ENCODE results near the gene UBR4.

The UBR4 gene

DNA sequence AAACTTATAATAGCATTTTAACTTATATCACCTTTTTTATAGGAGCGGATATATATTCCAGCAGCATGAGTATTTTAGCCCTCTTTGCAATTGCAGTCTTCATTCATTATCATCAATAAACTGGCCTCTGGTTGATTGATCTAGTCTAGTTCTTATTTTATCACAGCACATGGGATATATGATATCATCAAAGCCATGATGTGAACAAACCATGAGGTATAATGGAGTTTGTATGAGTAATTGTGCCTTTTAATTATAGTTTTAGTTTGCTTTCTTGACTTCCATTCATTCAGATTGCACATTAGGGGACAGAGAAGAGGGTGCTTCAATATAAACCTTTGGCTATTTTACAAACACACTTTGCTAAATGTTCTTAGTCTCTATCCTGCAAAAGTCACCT lies 3.5 kb upstream of the UBR4 start:
- no peaks in the 10 kb centered on the region for H3K27me3 ChIP-seq (replicated peaks; ENCODE audit: control insufficient read depth, insufficient read depth, low read length)
- no peaks in the 10 kb centered on the region for H3K9me3 ChIP-seq (ENCODE audit: control insufficient read depth, low read length)
- peaks cover 47% of the 10 kb centered on the region for H3K36me3 ChIP-seq (ENCODE audit: control insufficient read depth, insufficient read depth, low read length, severe bottlenecking)
- H3K9ac ChIP-seq (ENCODE audit: low read length), result no peak overlapping the region
- DNase-seq (ENCODE audit: low read depth), result no peak
- H3K4me3 ChIP-seq (ENCODE audit: low read length), result no peak overlapping the region
- H3K4me1 ChIP-seq (ENCODE audit: control insufficient read depth, insufficient read depth, low read length), result peaks cover 29% of the 10 kb centered on the region

DNA sequence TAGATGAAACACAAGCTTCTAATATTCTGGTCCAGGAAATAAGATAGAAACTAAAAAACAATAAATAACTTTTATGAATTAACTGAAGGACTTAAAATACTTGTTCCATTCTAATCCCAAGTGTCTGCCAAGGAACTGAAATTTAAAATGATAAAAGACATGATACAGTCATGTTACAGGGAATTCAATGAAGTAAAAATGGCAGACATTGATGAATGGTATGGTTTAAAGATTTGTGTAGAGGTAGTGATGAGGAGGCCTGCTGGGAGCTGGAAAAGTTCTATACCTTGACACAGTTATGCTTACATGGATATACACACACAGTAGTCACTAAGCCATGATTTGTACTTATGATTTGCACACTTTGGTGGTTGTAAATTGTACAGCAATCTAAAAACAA lies 2.1 kb upstream of the UBR4 start:
- Histone ChIP-seq H3K9me3 (ENCODE audit: control insufficient read depth, low read length) (no peaks in the 10 kb centered on the region), H3K4me3 (ENCODE audit: low read length) (no peak overlapping the region), H3K9ac (ENCODE audit: low read length) (peak overlapping the region; percentile 2), H3K27me3 (replicated peaks; ENCODE audit: control insufficient read depth, insufficient read depth, low read length) (no peaks in the 10 kb centered on the region), H3K4me1 (ENCODE audit: control insufficient read depth, insufficient read depth, low read length) (peaks cover 30% of the 10 kb centered on the region), H3K36me3 (ENCODE audit: control insufficient read depth, insufficient read depth, low read length, severe bottlenecking) (peaks cover 33% of the 10 kb centered on the region)
- no peak for DNase-seq (ENCODE audit: low read depth)

GRCh38 chr1:19210772-19211549 lies 895 bp upstream of the UBR4 start:
- peaks cover 30% of the 10 kb centered on the region for H3K4me1 ChIP-seq (ENCODE audit: control insufficient read depth, insufficient read depth, low read length)
- H3K4me3 ChIP-seq (ENCODE audit: low read length), result peak overlapping the region; percentile 89
- H3K36me3 ChIP-seq (ENCODE audit: control insufficient read depth, insufficient read depth, low read length, severe bottlenecking), result peaks cover 24% of the 10 kb centered on the region
- no peaks in the 10 kb centered on the region for H3K27me3 ChIP-seq (replicated peaks; ENCODE audit: control insufficient read depth, insufficient read depth, low read length)
- peak overlapping the region; percentile 93 for H3K9ac ChIP-seq (ENCODE audit: low read length)
- no peaks in the 10 kb centered on the region for H3K9me3 ChIP-seq (ENCODE audit: control insufficient read depth, low read length)
- DNase-seq (ENCODE audit: low read depth), result peak; percentile 48

DNA sequence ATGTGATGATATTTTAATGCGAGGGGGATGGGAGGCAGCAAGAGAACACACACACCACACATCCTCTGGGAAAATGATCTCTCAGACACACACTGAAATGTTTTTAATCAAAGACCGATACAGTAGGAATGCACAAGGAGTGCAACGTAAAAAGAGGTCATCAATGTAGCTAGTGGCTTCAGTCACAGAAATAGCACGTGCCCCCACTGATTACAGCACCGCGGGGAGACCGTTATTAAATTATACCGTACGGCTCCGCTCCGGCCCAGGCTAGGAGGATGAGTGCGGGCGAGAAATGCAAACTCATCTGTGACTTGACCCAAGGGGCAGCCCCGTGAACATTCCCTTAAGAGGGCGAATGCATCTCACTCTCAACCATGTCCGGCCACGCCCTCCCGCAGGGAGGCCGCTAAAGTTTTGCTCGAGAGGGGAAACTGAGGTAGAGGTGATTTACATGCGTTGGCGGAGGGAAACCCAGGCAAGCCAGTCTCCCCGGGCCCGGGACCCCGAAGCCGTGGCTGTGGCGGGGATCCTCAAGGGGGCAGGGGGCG lies 552 bp downstream of the UBR4 start:
- H3K4me1 ChIP-seq (ENCODE audit: control insufficient read depth, insufficient read depth, low read length), result peaks cover 40% of the 10 kb centered on the region
- H3K36me3 ChIP-seq (ENCODE audit: control insufficient read depth, insufficient read depth, low read length, severe bottlenecking), result peaks cover 22% of the 10 kb centered on the region
- no peaks in the 10 kb centered on the region for H3K9me3 ChIP-seq (ENCODE audit: control insufficient read depth, low read length)
- peak overlapping the region; percentile 89 for H3K4me3 ChIP-seq (ENCODE audit: low read length)
- peak; percentile 76 for DNase-seq (ENCODE audit: low read depth)
- no peaks in the 10 kb centered on the region for H3K27me3 ChIP-seq (replicated peaks; ENCODE audit: control insufficient read depth, insufficient read depth, low read length)
- H3K9ac ChIP-seq (ENCODE audit: low read length), result peak overlapping the region; percentile 93

DNA sequence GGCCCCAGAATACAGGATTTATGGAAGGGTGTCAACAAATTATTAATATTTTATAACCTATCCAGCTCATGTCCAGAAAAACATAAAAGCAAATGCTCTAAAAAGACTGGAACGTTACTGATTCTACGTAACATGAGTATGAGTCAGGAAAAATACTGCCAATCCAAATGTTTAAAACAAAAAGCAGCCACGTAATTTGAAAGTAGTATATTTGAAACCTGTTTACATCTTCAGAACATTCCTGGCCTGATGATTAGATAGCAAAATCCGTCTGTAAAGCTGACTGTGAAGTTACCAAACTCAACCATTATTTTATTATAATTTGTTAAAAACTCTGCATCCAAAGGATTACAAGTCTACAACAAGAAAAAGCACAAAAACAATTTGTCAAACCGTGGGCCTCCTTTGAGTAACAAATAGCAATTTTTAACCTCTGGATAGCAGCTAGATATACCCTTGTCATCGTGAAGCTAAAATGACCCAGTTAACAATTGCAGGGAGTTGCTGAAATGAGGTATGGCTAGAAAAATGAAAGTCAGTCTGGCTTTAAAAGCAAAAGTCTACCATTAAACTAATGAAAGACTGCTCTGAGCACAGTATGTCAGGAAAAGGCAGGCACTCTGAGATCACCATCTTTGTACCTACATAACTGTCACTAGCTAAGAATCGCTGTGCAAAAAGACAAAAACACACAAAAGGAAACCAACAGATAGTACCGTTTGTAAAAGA lies 1.2 kb downstream of the UBR4 start:
- peaks cover 16% of the 10 kb centered on the region for H3K36me3 ChIP-seq (ENCODE audit: control insufficient read depth, insufficient read depth, low read length, severe bottlenecking)
- peak; percentile 83 for DNase-seq (ENCODE audit: low read depth)

GRCh38 chr1:19206947-19207346 lies 3.1 kb downstream of the UBR4 start:
- no peaks in the 10 kb centered on the region for H3K9me3 ChIP-seq (ENCODE audit: control insufficient read depth, low read length)
- H3K4me3 ChIP-seq (ENCODE audit: low read length), result no peak overlapping the region
- H3K27me3 ChIP-seq (replicated peaks; ENCODE audit: control insufficient read depth, insufficient read depth, low read length), result no peaks in the 10 kb centered on the region
- no peak for DNase-seq (ENCODE audit: low read depth)
- H3K9ac ChIP-seq (ENCODE audit: low read length), result no peak overlapping the region
- H3K4me1 ChIP-seq (ENCODE audit: control insufficient read depth, insufficient read depth, low read length), result peaks cover 41% of the 10 kb centered on the region
- H3K36me3 ChIP-seq (ENCODE audit: control insufficient read depth, insufficient read depth, low read length, severe bottlenecking), result no peaks in the 10 kb centered on the region

More for the DNA sequence above, 1.2 kb downstream of the UBR4 start:
- Histone ChIP-seq H3K27me3 (replicated peaks; ENCODE audit: control insufficient read depth, insufficient read depth, low read length) (no peaks in the 10 kb centered on the region), H3K4me1 (ENCODE audit: control insufficient read depth, insufficient read depth, low read length) (peaks cover 42% of the 10 kb centered on the region), H3K9me3 (ENCODE audit: control insufficient read depth, low read length) (no peaks in the 10 kb centered on the region), H3K9ac (ENCODE audit: low read length) (peak overlapping the region; percentile 93), H3K4me3 (ENCODE audit: low read length) (peak overlapping the region; percentile 89)

- Histone ChIP-seq H3K4me3 (ENCODE audit: low read length) (no peak overlapping the region), H3K4me1 (ENCODE audit: control insufficient read depth, insufficient read depth, low read length) (peaks cover 30% of the 10 kb centered on the region), H3K9me3 (ENCODE audit: control insufficient read depth, low read length) (no peaks in the 10 kb centered on the region), H3K27me3 (replicated peaks; ENCODE audit: control insufficient read depth, insufficient read depth, low read length) (no peaks in the 10 kb centered on the region), H3K36me3 (ENCODE audit: control insufficient read depth, insufficient read depth, low read length, severe bottlenecking) (peaks cover 8% of the 10 kb centered on the region), H3K9ac (ENCODE audit: low read length) (no peak overlapping the region)
- no peak for DNase-seq (ENCODE audit: low read depth)
Observed at GRCh38 chr1:19205845-19206244, 4.2 kb downstream of the UBR4 start.

DNA sequence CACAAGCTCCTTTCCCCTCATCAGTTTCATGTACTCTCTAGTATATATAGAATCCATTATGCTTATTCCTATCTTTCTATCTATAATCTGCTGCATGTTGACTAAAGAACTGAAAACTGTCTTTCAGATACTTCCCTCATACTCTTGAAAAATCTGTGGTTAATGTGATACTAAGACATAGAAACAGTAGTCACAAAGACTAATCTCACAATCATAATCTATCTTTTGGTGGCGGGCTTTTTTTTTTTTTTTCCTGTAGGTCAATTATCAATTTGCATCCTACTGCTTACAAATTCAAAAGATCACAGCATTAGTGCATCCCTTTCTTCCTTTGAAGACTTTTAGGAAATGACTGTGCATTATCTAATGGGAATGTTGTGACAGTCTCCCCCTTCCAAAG lies 4.7 kb downstream of the UBR4 start:
- Histone ChIP-seq H3K27me3 (replicated peaks; ENCODE audit: control insufficient read depth, insufficient read depth, low read length) (no peaks in the 10 kb centered on the region), H3K4me1 (ENCODE audit: control insufficient read depth, insufficient read depth, low read length) (peaks cover 30% of the 10 kb centered on the region), H3K36me3 (ENCODE audit: control insufficient read depth, insufficient read depth, low read length, severe bottlenecking) (peaks cover 12% of the 10 kb centered on the region), H3K9ac (ENCODE audit: low read length) (no peak overlapping the region), H3K9me3 (ENCODE audit: control insufficient read depth, low read length) (no peaks in the 10 kb centered on the region), H3K4me3 (ENCODE audit: low read length) (no peak overlapping the region)
- no peak for DNase-seq (ENCODE audit: low read depth)

DNA sequence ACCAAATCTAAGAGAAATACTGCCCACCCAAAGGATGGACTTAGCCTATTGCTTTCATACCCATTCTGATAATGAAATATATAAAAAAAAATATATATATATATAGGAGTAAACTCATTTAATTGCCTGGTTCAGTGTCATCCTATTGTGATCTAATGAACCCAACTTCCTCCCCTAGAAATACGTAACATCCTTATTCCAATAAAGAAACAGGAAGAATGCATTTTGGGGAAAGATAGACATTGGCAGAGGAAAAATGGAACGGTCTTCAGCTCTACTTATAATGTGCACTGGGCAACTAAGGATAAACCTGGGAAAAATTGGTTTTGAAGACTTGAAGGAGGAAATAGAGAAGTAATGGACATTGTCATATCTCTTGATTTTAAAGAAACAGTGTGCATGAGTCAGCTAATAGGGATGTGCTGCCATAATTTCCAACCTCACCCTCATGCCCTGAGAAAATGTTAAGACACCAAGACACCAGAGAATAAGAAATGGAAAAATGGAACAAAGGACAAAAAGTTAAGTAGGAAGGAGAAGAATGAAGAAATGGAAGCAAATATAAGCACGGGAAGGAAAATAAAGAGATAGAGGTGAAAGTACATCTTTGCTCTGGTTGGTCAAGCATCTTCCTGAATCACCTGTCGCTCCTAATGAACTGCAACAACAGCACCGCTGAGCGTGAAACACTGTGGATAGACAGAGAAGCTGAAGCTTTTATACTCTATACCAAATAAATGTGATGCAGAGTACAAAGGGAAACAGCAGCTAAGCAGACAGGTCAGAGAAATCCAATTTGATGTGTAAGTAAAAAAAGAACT lies 5.4 kb downstream of the UBR4 start:
- Histone ChIP-seq H3K9ac (ENCODE audit: low read length) (no peak overlapping the region), H3K4me1 (ENCODE audit: control insufficient read depth, insufficient read depth, low read length) (peaks cover 33% of the 10 kb centered on the region), H3K27me3 (replicated peaks; ENCODE audit: control insufficient read depth, insufficient read depth, low read length) (no peaks in the 10 kb centered on the region), H3K4me3 (ENCODE audit: low read length) (no peak overlapping the region), H3K9me3 (ENCODE audit: control insufficient read depth, low read length) (no peaks in the 10 kb centered on the region), H3K36me3 (ENCODE audit: control insufficient read depth, insufficient read depth, low read length, severe bottlenecking) (peaks cover 19% of the 10 kb centered on the region)
- DNase-seq (ENCODE audit: low read depth), result peak; percentile 31

DNA sequence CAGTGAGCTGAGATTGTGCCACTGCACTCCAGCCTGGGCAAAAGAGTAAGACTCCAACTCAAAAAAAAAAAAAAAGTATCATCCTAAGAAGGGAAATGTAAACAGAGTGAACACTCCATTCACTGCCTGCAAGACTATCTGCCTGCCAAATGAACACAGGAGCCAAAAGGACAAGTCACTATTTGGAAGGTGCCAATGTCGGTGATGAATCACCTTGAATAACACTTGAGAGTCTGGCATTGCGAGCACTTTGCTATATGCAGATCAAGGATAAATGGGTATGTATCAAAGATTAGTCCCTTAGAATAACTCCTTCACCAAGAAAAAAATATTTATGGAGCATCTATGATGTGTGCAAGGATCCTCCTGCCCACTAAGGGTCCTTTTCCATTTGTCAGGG lies 6.6 kb downstream of the UBR4 start:
- Histone ChIP-seq H3K4me3 (ENCODE audit: low read length) (no peak overlapping the region), H3K9ac (ENCODE audit: low read length) (no peak overlapping the region), H3K4me1 (ENCODE audit: control insufficient read depth, insufficient read depth, low read length) (peaks cover 36% of the 10 kb centered on the region), H3K9me3 (ENCODE audit: control insufficient read depth, low read length) (no peaks in the 10 kb centered on the region), H3K27me3 (replicated peaks; ENCODE audit: control insufficient read depth, insufficient read depth, low read length) (no peaks in the 10 kb centered on the region), H3K36me3 (ENCODE audit: control insufficient read depth, insufficient read depth, low read length, severe bottlenecking) (peaks cover 31% of the 10 kb centered on the region)
- DNase-seq (ENCODE audit: low read depth), result peak; percentile 21

DNA sequence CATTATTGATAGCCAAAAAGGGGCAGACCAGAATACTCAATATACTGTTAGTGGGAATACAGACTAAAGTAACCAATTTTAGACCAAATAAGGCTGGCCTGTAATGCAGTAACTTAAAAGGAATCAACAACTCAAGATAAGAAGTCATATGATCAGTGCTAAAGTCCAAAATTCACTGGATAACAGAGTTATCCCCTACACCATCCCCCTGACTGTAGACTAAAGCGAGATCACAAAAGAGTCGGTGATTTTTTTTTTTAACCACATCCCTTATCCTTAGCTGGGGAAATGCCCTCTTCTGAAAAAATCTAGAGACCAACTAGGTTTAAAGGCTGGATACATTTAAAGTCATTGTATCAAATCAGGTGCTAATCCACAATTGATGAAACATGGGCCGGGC lies 7.7 kb downstream of the UBR4 start:
- DNase-seq (ENCODE audit: low read depth), result no peak
- Histone ChIP-seq H3K36me3 (ENCODE audit: control insufficient read depth, insufficient read depth, low read length, severe bottlenecking) (peaks cover 42% of the 10 kb centered on the region), H3K4me1 (ENCODE audit: control insufficient read depth, insufficient read depth, low read length) (peaks cover 30% of the 10 kb centered on the region), H3K4me3 (ENCODE audit: low read length) (no peak overlapping the region), H3K9ac (ENCODE audit: low read length) (no peak overlapping the region), H3K27me3 (replicated peaks; ENCODE audit: control insufficient read depth, insufficient read depth, low read length) (no peaks in the 10 kb centered on the region), H3K9me3 (ENCODE audit: control insufficient read depth, low read length) (no peaks in the 10 kb centered on the region)

Measured in adipocyte (in vitro differentiated cells).